ENCODE results near the gene CEP104.
A peak's percentile ranks its signal among the peaks of the same experiment; 100 is the strongest.

Gene CEP104

GRCh38 chr1:3775490-3776230 is 81.4 kb downstream of the CEP104 start:
- no peak for DNase-seq

GRCh38 chr1:3774946-3775489 is 82.0 kb downstream of the CEP104 start:
- DNase-seq, result no peak

GRCh38 chr1:3774276-3774945 is 82.6 kb downstream of the CEP104 start:
- no peak for DNase-seq

GRCh38 chr1:3773572-3774275 is 83.3 kb downstream of the CEP104 start:
- DNase-seq, result no peak

GRCh38 chr1:3772715-3773571 is 84.1 kb downstream of the CEP104 start, which contains the start of gene SMIM1:
Gene SMIM1, plus strand, starts transcription at chr1:3772749. Its CDS starts 2,625 bp downstream, at chr1:3775374.
- DNase-seq, result peak; percentile 65

- peak; percentile 92 for DNase-seq
Observed at GRCh38 chr1:3772027-3772714, 84.8 kb downstream of the CEP104 start.

GRCh38 chr1:3771108-3772026 is 85.6 kb downstream of the CEP104 start:
- no peak for DNase-seq

- DNase-seq, result no peak
Observed at GRCh38 chr1:3770047-3770765, 86.8 kb downstream of the CEP104 start.

GRCh38 chr1:3768811-3769390 is 88.1 kb downstream of the CEP104 start:
- DNase-seq, result no peak

GRCh38 chr1:3767328-3767925 is 89.6 kb downstream of the CEP104 start:
- no peak for DNase-seq

GRCh38 chr1:3763351-3764125 is 93.5 kb downstream of the CEP104 start:
- DNase-seq, result no peak

- DNase-seq, result no peak
Observed at GRCh38 chr1:3762873-3763228, 94.2 kb downstream of the CEP104 start.

- no peak for DNase-seq
Observed at GRCh38 chr1:3762151-3762872, 94.7 kb downstream of the CEP104 start.

Measured in right forelimb (tissue), 1 donor.